ENCODE measurements around the gene RNF222. TPM values are rescaled to one million over a fixed set of nuclear protein-coding genes. Genes with fewer than 3 reads are reported as not detected.
"Not testable (repeated sequence)": the region's sequence is repeated elsewhere in the genome, so short reads cannot be mapped to it uniquely, and the experiment has no call there.

Gene RNF222
- total RNA-seq, 1 experiment from 2014 or later = not detected

GRCh38 chr17:8382052-8382879, 15.4 kb downstream of the RNF222 start:
- DNase-seq (ENCODE audit: low read depth) = no peak

GRCh38 chr17:8380049-8380448, 17.6 kb downstream of the RNF222 start:
- no peak for DNase-seq (ENCODE audit: low read depth)

GRCh38 chr17:8378117-8378516, 19.5 kb downstream of the RNF222 start:
- DNase-seq (ENCODE audit: low read depth) = not testable (repeated sequence)

- no peak for DNase-seq (ENCODE audit: low read depth)
Measured at GRCh38 chr17:8377422-8377821, 20.2 kb downstream of the RNF222 start.

- DNase-seq (ENCODE audit: low read depth) = peak; percentile 90
Measured at GRCh38 chr17:8376271-8377067, 21.2 kb downstream of the RNF222 start, which contains the start of gene KRABD2. TSS of gene KRABD2 (minus strand) at chr17:8376704.

GRCh38 chr17:8375738-8376259, 21.8 kb downstream of the RNF222 start:
- DNase-seq (ENCODE audit: low read depth) = no peak

- DNase-seq (ENCODE audit: low read depth) = not testable (repeated sequence)
Measured at GRCh38 chr17:8373856-8374255, 23.8 kb downstream of the RNF222 start.

- DNase-seq (ENCODE audit: low read depth) = no peak
Measured at GRCh38 chr17:8372422-8372821, 25.2 kb downstream of the RNF222 start.

GRCh38 chr17:8371786-8372185, 25.8 kb downstream of the RNF222 start:
- DNase-seq (ENCODE audit: low read depth) = no peak

GRCh38 chr17:8369944-8370343, 27.7 kb downstream of the RNF222 start:
- no peak for DNase-seq (ENCODE audit: low read depth)

- DNase-seq (ENCODE audit: low read depth) = no peak
Measured at GRCh38 chr17:8368193-8368592, 29.4 kb downstream of the RNF222 start.

GRCh38 chr17:8366231-8366630, 31.4 kb downstream of the RNF222 start:
- DNase-seq (ENCODE audit: low read depth) = peak; percentile 17

GRCh38 chr17:8365143-8365542, 32.5 kb downstream of the RNF222 start:
- peak; percentile 73 for DNase-seq (ENCODE audit: low read depth)

GRCh38 chr17:8362651-8363332, 34.8 kb downstream of the RNF222 start:
- DNase-seq (ENCODE audit: low read depth) = peak; percentile 19

GRCh38 chr17:8360751-8361150, 36.9 kb downstream of the RNF222 start:
- no peak for DNase-seq (ENCODE audit: low read depth)

- DNase-seq (ENCODE audit: low read depth) = no peak
Measured at GRCh38 chr17:8360260-8360659, 37.4 kb downstream of the RNF222 start.

GRCh38 chr17:8359769-8360168, 37.9 kb downstream of the RNF222 start:
- peak; percentile 80 for DNase-seq (ENCODE audit: low read depth)

- DNase-seq (ENCODE audit: low read depth) = no peak
Measured at GRCh38 chr17:8357910-8358309, 39.7 kb downstream of the RNF222 start.

GRCh38 chr17:8354236-8354635, 43.4 kb downstream of the RNF222 start:
- no peak for DNase-seq (ENCODE audit: low read depth)

- no peak for DNase-seq (ENCODE audit: low read depth)
Measured at GRCh38 chr17:8353736-8354135, 43.9 kb downstream of the RNF222 start.

- no peak for DNase-seq (ENCODE audit: low read depth)
Measured at GRCh38 chr17:8350339-8350738, 47.3 kb downstream of the RNF222 start.

GRCh38 chr17:8347001-8347400, 50.6 kb downstream of the RNF222 start:
- not testable (repeated sequence) for DNase-seq (ENCODE audit: low read depth)

All from Daoy (cell line).